HG03571 (cell line): Measurements from ENCODE around the gene CASZ1.

ENCODE experiments used
- ATAC-seq: cut with Tn5 transposase; IDR thresholded peaks from one replicate; pipeline ENCODE4 v1.9.1; 2021; ENCODE audit not compliant: unreplicated experiment

The CASZ1 gene

GRCh38 chr1:10755970-10756521 lies 40.4 kb downstream of the CASZ1 start:
- no peak for ATAC-seq

- no peak for ATAC-seq
Observed at GRCh38 chr1:10754568-10755329, 41.7 kb downstream of the CASZ1 start.

GRCh38 chr1:10753299-10753698 lies 43.1 kb downstream of the CASZ1 start:
- no peak for ATAC-seq

- ATAC-seq, result no peak
Observed at GRCh38 chr1:10751561-10752085, 44.8 kb downstream of the CASZ1 start.

GRCh38 chr1:10751160-10751559 lies 45.3 kb downstream of the CASZ1 start:
- no peak for ATAC-seq

GRCh38 chr1:10745886-10746455 lies 50.5 kb downstream of the CASZ1 start:
- ATAC-seq, result no peak

GRCh38 chr1:10745383-10745782 lies 51.1 kb downstream of the CASZ1 start:
- no peak for ATAC-seq

- ATAC-seq, result no peak
Observed at GRCh38 chr1:10744654-10745238, 51.7 kb downstream of the CASZ1 start.

- no peak for ATAC-seq
Observed at GRCh38 chr1:10744029-10744428, 52.4 kb downstream of the CASZ1 start.

- no peak for ATAC-seq
Observed at GRCh38 chr1:10741696-10742095, 54.8 kb downstream of the CASZ1 start.

GRCh38 chr1:10740123-10740522 lies 56.3 kb downstream of the CASZ1 start:
- ATAC-seq, result no peak

GRCh38 chr1:10739589-10739988 lies 56.9 kb downstream of the CASZ1 start:
- no peak for ATAC-seq

GRCh38 chr1:10738061-10739058 lies 58.1 kb downstream of the CASZ1 start:
- ATAC-seq, result no peak

GRCh38 chr1:10737651-10738050 lies 58.8 kb downstream of the CASZ1 start:
- ATAC-seq, result no peak

- ATAC-seq, result no peak
Observed at GRCh38 chr1:10736634-10737586, 59.5 kb downstream of the CASZ1 start.

GRCh38 chr1:10735563-10736305 lies 60.7 kb downstream of the CASZ1 start:
- no peak for ATAC-seq

GRCh38 chr1:10734962-10735544 lies 61.4 kb downstream of the CASZ1 start:
- ATAC-seq, result no peak

- ATAC-seq, result no peak
Observed at GRCh38 chr1:10734375-10734774, 62.1 kb downstream of the CASZ1 start.
